Renal cortex interstitium (tissue), 3 donors: ENCODE measurements around the gene AFMID. TPM values are rescaled to one million over a fixed set of nuclear protein-coding genes. Genes with fewer than 3 reads are reported as not detected.

Experiments
- polyA plus RNA-seq, 3 donors: library from polyadenylated mRNA; unstranded; fragments of 120-200 nt; gene quantifications; one replicate each; pipeline ENCODE4 v1.2.1, GENCODE V29; 2013; ENCODE audit not compliant: insufficient read length in 3 of 3

The AFMID gene
- polyA plus RNA-seq, 3 donors: 58.3 to 95.7 (median 65.7) TPM

Other genes starting within 250 kb of the AFMID start
- 10 to 100 TPM; 11.5 to 18.6 (median 14.0) TPM for gene TNRC6C, start 228.7 kb upstream of the AFMID start, polyA plus RNA-seq
- 10 to 100 TPM; 26.0 to 42.0 (median 26.2) TPM for gene TMC6, start 58.6 kb upstream of the AFMID start, polyA plus RNA-seq
- 1 to 10 TPM; 1.1 to 3.5 (median 2.4) TPM for gene TMC8, start 56.6 kb upstream of the AFMID start, polyA plus RNA-seq
- gene C17orf99, start 41.0 kb upstream of the AFMID start, polyA plus RNA-seq: under 1 TPM; 0.27 to 0.56 (median 0.33) TPM
- gene SYNGR2, start 18.8 kb upstream of the AFMID start, polyA plus RNA-seq: 10 to 100 TPM; 52.8 to 75.7 (median 63.8) TPM
- gene TK1, start 310 bp upstream of the AFMID start, polyA plus RNA-seq: 10 to 100 TPM; 27.0 to 34.5 (median 28.7) TPM
- gene BIRC5, start 26.9 kb downstream of the AFMID start, polyA plus RNA-seq: 10 to 100 TPM; 27.3 to 35.5 (median 30.4) TPM
- not detected for gene TMEM235, start 44.3 kb downstream of the AFMID start, polyA plus RNA-seq
- gene SOCS3, start 172.7 kb downstream of the AFMID start, polyA plus RNA-seq: 10 to 100 TPM; 11.5 to 29.8 (median 17.1) TPM
- 10 to 100 TPM; 42.2 to 55.0 (median 45.7) TPM for gene PGS1, start 191.3 kb downstream of the AFMID start, polyA plus RNA-seq